CD4-positive, alpha-beta T cell treated with Interleukin-2 at 100 ng/mL for 4 hours (primary cell): ENCODE data around the gene UNC5A.

Experiments
- DNase-seq: peaks from one replicate; pipeline ENCODE4 v3.0.0-alpha.2; 2020; ENCODE audit warnings: low spot score

Gene UNC5A

GRCh38 chr5:176821441-176821840 lies 11.1 kb downstream of the UNC5A start:
- DNase-seq = no peak

DNA sequence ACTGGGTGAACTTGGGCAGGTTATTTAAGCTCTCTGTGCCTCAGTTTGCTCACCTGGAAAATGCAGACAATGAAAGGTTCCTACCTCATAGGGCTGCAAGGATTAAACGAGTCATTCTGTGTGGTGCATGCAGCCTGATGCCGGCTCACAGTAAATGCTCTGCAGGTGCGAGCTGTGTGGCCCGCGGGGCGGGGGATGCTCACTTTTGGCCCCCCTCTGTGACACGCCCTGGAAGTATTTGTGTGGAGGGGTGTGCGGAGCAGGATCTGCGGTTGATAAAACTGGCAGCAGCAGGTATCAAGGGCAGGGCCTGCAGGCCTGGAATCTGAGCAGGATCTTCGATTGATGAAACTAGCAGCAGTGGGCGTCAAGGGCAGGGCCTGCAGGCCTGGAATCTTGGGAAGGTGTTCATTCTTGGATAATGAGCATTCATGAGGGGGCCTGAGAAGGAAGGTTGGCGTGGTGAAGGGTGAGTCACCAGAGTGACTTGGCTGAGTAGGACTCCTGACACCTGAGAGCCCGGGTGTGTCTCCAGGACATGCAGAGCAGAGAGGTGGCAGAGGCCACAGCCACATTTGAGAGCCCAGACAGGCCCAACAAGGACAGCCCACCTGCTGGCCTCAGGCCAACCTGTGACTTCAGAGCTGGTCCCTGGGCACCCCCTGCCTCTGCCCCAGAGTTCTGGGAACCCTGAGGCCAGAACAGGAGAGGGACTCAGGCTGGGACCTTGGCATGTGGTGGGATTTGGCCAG lies 11.9 kb downstream of the UNC5A start:
- DNase-seq = no peak

DNA sequence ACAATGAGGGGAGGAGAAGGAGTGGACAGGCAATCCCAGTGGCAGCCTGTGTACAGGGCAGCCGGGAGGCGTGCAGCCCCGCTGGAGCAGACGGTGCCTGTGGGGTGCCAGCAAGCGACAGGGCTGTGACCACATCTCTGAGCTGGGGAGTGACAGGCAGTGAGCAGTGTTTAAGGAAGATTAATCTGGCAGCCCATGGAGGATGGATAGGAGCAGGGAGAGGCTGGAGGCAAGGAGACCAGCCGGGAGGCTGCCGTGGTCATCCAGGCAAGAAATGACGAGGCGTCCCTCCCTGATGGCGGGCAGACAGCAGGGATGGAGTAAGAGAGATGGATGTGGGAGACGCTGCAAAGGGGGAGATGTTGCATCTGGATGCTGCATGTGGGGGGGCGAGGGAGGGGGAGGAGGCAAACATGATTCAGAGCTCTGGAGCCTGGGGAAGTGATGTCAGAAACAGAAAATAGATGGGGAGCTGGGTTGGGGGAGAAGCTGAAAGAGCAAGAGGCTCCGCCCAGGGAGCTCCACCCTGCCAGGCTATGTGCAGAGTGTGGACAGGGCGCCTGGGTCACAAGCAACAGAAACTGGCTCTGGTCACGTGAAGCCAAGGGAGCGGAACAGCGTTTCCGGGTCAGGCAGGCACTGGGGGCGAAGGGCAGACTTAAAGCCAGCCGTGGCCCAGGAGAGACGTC lies 12.6 kb downstream of the UNC5A start:
- no peak for DNase-seq

DNA sequence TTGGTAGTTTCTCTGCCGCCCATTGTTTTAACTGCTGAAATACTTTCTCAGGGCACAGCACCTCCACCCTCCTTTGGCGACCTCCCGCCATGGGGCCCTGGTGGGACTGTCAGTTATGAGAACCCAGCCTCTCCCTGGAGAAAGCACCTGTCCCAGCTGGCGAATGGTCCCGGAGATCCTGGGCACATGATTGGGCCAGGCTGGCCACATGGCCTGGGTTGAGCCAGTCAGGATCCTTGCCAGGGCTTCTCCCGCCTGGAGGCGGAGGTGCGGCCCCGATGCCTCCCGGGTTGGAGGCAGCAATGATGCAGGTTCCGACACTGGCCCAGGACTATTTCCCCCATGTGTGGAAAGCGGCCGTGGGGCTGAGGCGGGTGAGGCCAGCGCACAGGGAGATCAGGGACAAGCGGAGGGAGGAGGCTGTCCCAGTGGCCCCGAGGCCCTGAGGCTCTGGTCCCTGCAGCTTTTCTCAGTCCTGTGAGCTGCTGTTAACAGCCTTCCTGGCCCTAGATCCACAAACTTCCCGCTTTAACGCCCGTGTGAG lies 13.6 kb downstream of the UNC5A start:
- DNase-seq = no peak

DNA sequence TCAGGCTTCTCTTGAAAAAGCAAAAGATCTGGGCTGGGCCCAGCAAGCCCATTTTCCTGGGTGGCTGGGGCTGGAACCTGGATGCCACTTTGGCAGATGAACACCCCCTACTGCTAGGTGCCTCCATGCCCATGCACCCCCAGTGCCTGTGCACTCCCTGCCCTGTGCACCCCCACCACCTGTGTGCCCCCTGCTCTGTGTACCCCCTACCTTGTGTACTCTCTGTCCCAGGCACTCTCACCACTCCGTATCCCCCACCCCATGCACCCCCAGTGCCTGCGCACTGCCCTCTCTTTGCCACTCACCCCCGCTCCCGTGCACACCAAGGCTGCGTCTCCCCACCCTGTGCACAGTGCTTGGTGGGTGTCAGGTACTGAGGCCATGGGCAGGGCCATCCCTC lies 14.2 kb downstream of the UNC5A start:
- DNase-seq = no peak

GRCh38 chr5:176825234-176825633 lies 14.9 kb downstream of the UNC5A start:
- no peak for DNase-seq

- DNase-seq = no peak
These were observed 15.6 kb downstream of the UNC5A start for GRCh38 chr5:176825957-176826356.

GRCh38 chr5:176827736-176828414 lies 17.5 kb downstream of the UNC5A start:
- no peak for DNase-seq

- no peak for DNase-seq
These were observed 19.0 kb downstream of the UNC5A start for GRCh38 chr5:176829320-176829719.

DNA sequence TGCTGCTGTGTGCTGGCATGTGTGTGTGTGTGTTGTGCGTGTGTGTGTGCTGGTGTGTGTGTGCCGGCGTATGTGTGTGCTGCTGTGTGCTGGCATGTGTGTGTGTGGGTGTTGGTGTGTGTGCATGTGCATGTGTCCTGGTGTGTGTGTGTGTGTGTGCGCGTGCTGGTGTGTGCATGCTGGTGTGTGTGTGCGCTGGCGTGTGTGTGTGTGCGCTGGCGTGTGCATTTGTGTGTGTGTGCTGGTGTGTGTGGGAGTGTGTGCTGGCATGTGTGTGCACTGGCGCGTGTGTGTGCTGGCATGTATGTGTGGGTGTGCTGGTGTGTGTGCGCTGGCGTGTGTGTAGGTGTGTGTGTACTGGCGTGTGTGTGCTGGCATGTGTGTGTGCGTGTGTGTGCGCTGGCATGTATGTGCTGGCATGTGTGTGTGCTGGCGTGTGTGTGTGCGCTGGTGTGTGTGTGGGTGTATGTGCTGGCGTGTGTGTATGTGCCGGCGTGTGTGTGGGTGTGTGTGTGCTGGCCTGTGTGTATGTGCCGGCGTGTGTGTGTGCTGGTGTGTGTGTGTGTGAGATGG lies 20.1 kb downstream of the UNC5A start:
- no peak for DNase-seq

GRCh38 chr5:176830995-176831423 lies 20.6 kb downstream of the UNC5A start:
- no peak for DNase-seq

DNA sequence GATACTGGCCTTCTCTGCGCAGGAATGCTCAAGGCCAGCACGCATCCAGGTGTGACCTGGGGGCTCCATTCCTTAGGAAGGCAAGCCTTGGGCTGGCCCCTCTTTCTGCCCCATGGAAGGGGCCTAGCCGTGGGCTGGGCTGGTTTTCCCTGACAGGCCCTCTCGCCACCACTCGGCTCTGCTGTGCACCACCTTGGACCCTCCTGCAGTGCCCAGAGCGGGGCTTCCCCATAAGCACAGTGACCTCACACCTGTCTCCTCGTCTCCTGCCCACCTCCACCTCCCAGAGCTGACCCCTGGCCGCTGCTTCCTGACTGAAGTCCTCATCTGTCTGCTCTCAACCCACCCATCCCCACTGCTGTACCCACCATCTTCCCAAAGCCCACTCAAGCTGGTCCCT lies 21.1 kb downstream of the UNC5A start:
- no peak for DNase-seq

DNA sequence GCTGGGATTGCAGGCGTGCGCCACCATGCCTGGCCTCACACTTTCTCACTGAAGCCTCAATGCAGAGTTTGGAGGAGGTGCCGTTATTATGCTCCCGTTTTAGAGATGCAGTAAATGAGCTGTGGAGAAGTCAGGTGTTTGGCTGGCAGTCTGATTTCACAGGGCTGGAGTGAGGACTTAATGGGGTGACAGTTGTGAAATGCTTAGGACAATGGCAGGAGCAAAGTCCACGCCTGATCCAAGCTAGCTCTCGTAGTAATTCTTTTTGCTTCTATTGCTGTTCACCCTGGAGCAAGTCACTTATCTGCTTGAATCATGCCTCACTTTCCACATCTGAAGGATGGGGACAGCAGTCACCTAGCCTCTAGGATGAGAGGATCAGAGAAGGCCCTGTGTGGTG lies 21.8 kb downstream of the UNC5A start:
- no peak for DNase-seq

- no peak for DNase-seq
These were observed 22.9 kb downstream of the UNC5A start for GRCh38 chr5:176833286-176833685.

DNA sequence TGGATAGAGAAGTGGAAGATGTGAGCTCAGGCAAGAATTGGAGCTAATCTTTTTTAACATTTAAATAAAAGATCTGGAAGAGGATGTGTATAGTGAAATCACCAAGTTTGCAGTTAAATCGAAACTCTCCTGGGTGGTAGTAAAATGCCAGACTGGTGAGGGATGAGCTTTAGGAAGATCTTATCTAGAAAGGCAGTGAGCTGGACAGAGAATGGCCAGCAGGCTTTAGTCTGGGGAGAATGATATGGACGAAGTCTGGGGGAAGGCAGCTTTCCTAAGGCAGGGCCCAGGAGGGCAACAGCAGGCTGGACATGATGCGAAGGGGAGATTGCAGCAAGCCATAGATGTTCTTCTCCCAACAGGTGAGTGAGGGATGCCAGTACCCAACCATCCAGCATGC lies 25.6 kb downstream of the UNC5A start:
- no peak for DNase-seq

DNA sequence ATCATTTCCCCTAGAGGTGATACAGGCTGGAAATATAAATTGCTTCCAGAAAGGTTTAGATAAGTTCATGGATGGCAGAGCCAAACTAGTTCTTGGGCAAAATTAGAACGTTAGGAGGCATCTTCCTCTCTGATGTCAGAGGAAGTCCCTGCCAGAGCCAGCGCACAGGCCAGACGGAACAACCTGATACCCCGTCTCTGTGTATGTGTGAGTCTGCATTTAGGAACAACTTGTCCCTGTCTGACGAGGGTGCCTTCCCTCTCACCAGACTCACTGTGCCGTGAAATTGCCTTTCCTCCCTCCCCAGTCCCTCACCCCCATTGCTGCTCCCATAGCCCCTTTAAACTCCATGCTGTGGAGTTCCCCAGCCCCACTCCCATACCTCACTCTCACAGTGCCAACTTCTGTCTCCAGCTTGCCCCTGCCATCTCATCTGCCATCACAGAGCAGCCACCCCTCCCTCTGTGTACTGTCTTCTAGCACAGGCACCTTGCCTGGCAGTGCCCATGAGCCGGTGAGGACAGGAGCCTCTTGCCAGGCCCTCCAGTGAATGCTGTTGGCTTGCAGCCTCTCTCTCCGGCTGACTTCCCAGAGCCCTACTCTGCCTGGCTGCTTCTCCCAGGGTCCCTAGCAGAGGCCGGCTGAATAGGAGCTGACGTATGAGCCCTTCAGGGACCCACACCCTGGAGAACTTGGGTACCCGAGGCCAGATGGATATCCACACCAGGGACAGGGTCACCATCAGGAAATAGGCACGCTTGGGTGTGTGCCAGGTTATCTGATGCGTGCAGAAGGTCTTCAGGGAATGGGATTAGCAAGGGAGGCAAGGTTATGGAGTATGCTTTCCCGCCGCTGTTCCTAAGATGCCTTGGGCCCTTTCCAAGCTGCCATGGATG lies 26.7 kb downstream of the UNC5A start:
- no peak for DNase-seq

DNA sequence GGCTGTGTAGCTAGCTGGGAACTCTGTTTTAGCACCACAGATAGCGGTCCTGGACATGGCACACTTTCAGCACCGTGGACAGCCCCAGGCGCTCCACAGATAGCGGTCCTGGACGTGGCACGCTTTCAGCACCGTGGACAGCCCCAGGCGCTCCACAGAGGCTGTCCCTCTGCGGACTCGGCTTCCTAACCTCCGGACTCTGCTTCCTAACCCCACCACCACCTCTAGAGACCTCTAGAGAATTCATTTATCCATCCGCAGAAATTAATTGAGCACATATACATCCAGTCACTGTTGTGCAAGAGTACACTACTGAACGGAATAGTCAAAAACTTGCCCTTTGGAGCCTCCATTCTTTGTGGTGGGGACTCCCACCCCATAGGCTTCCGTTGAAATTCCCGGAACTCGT lies 27.4 kb downstream of the UNC5A start:
- DNase-seq = peak; percentile 42

- DNase-seq = no peak
These were observed 33.3 kb downstream of the UNC5A start for GRCh38 chr5:176843673-176844072.

DNA sequence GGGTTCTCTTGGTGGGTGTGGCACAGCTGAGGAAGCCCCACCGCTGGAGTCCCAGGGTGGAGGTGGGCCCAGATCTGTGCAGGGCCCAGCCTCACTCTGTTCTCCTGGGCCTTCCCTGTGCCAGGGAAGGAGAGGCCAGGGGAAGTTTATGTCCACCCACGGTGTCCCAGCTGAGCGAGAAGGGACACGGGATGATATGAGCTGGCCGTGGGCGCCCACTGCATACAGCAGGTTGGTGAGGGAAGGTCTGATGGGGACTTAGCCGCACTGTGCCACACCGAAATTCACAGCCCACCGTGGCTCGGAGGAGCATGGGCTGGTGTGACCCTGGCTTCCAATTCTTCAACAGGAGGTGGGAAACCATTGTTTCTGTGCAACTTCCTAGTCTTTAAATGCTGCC lies 33.9 kb downstream of the UNC5A start:
- DNase-seq = no peak

DNA sequence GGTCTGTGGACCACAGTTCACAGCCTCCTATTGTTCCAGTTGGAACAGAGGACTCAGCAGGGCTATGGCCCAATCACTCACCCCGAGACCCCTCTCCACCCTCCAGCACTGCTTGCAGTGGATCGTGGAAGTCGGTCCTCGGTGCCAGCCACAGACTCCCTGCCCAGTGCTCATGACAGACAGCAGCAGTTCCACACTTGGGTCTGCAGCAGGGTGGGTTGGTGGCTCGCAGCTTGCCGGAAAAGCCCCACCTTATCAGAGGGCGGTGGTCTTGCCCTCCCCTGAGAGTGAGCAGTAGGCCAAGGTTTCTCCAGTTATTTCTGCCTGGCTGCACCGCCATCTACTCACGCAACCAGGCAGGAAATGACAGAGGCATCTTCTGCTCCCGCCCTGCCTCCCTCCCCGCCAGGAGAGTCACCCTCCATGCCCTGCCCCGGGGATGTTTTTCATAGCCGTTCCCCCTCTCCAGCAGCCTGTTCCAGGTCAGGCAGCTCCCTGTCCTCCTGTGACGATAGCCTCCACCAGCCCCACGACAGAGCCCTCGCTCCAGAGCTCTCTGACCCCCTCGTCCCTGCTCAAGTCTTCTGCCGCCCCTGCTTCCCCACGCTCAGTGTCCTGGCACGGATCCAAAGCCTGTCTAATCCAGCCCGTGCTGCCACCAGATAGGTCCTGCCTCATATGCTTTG lies 34.5 kb downstream of the UNC5A start:
- DNase-seq = no peak

DNA sequence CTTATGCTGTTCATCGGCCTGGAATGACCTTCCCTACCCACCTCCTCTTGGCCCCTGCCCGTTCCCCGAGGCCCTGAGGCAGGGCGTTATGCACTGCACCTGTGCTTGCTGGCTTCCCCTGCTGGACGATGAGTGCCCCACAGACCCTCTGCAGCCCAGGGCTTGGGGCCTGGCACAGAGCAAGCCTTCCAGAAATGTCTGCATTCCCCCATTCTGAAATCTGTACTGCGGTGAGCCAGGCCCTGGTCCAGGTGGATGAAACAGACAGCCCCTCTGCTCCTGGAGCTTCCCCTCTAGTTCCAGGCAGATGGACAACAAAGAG lies 35.0 kb downstream of the UNC5A start:
- DNase-seq = no peak
